Frontal cortex (tissue), 4 donors: ENCODE data around the gene EFEMP1. TPM values are rescaled to one million over a fixed set of nuclear protein-coding genes. Genes with fewer than 3 reads are reported as not detected.
"Not testable (repeated sequence)": the region's sequence is repeated elsewhere in the genome, so short reads cannot be mapped to it uniquely, and the experiment has no call there.

Experiments used
- DNase-seq, 2 donors: peaks; one replicate each; pipeline ENCODE4 v3.0.0; 2012; ENCODE audit warnings: low spot score in 2 of 2
- FAIRE-seq: peaks from 2 replicates; lab custom pipeline; 2012; peaks lifted over from hg19 to GRCh38; lab: Jason Lieb, UNC
- total RNA-seq: library from RNA; depleted of rRNA; stranded (reverse); fragments of >200 nt; gene quantifications from one replicate; pipeline ENCODE4 v1.2.3, GENCODE V29; 2014
- donor health status: control.
- donor health status: control.
- donor health status: control.

Gene EFEMP1
- total RNA-seq, 1 donor from 2014 or later: 7.3 TPM

DNA sequence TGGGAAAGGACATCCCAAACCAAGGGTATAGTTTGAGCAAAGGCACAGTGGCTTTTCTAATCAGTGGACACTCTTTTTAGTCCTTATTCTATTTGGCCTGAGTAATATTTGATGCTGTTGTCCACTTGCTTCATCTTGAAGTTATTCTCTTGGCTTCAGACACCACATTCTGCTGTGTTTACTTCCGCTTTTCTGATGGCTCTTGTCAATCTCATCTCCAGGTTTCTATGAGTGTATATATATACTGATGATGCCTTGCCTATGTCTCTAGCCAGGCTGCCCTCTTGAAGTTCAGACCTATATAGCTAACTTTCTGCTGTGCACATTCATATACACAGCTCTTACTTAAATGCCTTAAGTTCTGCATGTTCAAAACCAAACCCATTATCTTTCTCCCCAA is 83.1 kb downstream of the EFEMP1 start:
- no peak for DNase-seq
- FAIRE-seq: no peak

DNA sequence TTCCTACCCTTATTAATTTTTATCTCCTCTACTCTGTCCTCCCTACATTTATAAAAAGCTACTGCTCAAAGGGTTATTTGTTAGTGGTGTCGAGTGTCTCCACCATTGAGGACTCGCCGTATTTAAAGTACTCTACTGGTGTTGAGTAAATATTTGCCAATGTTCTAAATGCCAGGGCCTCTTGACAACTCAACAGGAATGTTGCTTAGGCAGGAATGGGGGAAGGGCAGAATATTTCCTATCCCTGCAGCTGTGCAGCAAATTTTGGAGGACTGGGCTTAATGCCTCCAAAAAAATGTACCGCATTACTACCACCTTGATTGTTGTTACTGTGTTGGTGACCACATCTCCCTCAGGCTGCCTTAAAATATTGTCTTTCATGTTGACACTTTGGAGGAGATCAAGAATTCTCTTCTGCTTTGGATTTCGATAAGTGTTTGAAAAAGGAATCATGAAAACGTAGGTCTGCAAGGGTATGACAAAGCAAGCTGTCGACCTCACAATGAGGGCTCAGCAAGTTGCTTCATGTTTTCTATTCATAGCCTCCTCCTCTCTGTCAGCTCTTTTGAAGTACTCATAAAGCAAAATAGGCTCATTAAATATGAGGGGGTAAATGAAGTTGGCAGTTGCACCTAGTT is 84.3 kb downstream of the EFEMP1 start:
- DNase-seq: no peak
- no peak for FAIRE-seq

DNA sequence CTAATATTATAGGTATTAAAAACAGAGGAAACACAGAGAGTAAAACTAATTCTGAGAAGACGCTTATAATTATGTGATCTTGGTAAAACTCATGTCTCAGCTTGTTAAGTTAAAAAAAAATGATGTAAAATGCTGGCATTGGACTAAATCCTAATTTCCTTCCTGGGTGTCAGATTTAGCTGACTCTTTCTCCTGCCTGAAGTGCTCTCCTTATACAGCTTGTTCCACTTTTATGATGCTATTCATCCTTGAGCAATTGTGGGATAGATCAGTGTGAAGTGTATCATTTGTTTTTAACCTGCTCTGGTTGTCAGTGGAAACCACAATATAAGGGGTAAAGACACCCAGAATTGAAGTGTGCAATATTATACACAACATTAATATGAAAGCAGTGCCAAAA is 84.9 kb downstream of the EFEMP1 start:
- FAIRE-seq (no peak), DNase-seq (no peak)

DNA sequence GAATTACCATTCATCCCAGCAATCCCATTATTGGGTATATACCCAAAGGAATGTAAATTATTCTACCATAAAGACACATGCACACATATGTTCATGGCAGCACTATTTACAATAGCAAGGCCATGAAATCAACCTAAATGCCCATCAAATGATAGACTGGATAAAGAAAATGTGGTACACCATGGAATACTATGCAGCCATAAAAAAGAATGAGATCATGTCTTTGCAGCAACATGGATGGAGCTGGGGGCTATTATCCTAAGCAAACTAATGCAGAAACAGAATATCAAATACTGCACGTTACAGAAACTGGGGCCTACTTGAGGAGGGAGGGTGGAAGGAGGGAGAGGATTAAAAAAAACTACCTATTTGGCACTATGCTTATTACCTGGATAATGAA is 85.5 kb downstream of the EFEMP1 start:
- not testable (repeated sequence) for DNase-seq, FAIRE-seq

DNA sequence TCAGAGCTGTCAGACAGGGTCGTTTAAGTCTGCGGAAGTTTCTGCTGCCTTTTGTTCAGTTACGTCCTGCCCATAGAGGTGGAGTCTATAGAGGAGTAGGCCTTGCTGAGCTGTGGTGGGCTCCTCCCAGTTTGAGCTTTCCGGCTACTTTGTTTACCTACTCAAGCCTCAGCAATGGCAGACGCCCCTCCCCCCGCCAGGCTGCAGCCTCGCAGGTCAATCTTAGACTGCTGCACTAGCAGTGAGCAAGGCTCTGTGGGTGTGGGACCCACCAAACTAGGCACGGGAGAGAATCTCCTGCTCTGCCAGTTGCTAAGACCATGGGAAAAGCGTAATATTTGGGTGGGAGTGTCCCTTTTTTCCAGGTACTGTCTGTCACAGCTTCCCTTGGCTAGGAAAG is 86.5 kb downstream of the EFEMP1 start:
- DNase-seq: no peak
- FAIRE-seq: no peak

DNA sequence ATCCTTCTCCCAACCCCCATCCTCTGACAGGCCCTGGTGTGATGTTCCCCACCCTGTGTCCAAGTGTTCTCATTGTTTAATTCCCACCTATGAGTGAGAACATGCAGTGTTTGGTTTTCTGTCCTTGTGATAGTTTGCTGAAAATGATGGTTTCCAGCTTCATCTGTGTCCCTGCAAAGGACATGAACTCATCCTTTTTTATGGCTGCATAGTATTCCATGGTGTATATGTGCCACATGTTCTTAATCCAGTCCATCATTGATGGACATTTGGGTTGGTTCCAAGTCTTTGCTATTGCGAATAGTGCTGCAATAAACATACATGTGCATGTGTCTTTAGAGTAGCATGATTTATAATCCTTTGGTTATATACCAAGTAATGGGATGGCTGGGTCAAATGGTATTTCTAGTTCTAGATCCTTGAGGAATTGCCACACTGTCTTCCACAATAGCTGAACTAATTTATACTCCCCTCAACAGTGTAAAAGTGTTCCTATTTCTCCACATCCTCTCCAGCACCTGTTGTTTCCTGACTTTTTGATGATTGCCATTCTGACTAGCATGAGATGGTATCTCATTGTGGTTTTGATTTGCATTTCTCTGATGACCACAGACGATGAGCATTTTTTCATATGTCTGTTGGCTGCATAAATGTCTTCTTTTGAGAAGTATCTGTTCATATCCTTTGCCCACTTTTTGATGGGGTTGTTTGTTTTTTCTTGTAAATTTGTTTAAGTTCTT is 91.7 kb downstream of the EFEMP1 start:
- not testable (repeated sequence) for DNase-seq, FAIRE-seq

DNA sequence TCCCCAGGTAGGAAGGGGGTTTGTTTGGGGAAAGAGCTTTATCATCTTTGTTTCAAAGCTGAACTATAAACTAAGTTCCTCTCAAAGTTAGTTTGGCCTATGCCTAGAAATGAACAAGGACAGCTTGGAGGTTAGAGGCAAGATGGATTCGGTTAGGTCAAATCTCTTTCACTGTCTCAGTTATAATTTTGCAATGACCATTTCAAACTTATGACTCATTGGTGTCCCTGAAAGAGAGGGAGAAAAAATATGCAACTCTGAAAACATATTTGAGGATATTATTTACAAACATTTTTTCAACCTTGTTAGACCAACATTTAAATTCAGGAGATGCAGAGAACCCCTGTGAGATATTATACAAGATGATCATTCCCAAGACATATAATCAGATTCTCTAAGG is 95.7 kb downstream of the EFEMP1 start:
- FAIRE-seq (no peak), DNase-seq (no peak)

DNA sequence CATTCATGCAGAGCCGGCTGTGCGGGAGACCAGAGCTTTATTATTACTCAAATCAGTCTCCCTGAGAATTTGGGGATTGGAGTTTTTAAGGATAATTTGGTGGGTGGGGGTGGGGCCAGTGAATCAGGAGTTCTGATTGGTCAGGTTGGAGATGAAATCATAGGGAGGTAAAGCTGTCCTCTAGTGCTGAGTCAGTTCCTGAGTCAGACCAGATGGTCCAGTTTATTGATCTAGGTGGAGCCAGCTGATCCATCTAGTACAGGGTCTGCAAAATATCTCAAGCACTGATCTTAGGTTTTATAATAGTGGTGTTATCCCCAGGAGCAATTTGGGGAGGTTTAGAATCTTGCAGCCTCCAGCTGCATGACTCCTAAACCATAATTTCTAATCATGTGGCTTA is 96.2 kb downstream of the EFEMP1 start:
- not testable (repeated sequence) for DNase-seq, FAIRE-seq

DNA sequence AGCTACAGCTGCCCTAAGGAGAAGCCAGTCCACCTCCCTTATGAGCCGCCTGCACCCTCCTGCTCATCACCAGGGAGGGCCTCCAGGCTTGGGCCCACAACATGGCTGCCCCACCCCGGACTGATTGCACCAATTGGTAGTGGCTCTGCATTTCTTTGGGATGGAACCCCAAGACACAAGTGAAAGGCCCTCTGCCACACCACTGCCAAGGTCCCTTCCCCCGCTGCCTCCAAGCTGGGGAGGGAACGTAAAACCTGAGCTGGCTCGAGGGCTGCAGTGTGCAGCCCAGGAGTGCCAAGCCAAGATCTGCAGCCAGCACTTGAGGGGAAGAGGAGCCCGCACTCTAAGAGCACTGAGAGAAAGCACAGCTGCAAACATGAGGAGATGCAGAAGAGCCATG is 97.3 kb downstream of the EFEMP1 start:
- FAIRE-seq (no peak), DNase-seq (no peak)

DNA sequence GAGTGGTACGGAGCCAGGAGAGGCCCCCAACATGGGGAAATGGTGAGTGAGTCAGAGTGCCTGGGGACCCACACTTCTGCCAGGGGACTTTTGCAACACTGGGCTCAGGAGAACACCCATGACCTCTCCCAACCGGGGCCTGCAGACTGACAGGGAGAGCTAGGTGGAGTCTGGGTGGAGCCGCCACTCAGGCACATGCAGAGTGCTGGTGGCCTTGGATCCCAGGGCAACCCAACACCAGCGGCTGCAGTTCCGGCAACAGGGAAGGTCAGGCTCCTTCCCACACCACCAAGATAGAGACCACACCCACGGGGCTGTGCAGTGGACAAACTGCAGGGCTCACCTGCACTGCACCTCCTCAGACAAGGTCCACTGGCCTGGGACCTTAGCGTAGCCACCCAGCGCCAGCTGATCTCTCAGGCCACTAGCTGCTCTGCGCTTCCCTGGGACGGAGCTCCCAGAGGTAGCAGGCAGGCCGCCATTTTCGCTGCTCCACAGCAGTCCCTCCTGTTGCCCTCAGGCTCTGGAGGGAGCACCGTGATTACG is 99.0 kb downstream of the EFEMP1 start:
- FAIRE-seq (no peak), DNase-seq (no peak)

Other genes starting within 250 kb of the EFEMP1 start
- 38.3 TPM for gene PNPT1, start 229.9 kb downstream of the EFEMP1 start, total RNA-seq